HG02678 (cell line): ENCODE measurements around the gene CDK10.

Experiments used
- ATAC-seq: cut with Tn5 transposase; IDR thresholded peaks from one replicate; pipeline ENCODE4 v1.9.1; 2021; ENCODE audit warnings: mild to moderate bottlenecking, moderate library complexity; ENCODE audit not compliant: unreplicated experiment

CDK10 gene

GRCh38 chr16:89732142-89732917, 45.8 kb downstream of the CDK10 start:
- no peak for ATAC-seq

GRCh38 chr16:89732918-89733242, 46.4 kb downstream of the CDK10 start:
- no peak for ATAC-seq

GRCh38 chr16:89733322-89733721, 46.8 kb downstream of the CDK10 start:
- no peak for ATAC-seq

- no peak for ATAC-seq
Measured at GRCh38 chr16:89733792-89734191, 47.3 kb downstream of the CDK10 start.

DNA sequence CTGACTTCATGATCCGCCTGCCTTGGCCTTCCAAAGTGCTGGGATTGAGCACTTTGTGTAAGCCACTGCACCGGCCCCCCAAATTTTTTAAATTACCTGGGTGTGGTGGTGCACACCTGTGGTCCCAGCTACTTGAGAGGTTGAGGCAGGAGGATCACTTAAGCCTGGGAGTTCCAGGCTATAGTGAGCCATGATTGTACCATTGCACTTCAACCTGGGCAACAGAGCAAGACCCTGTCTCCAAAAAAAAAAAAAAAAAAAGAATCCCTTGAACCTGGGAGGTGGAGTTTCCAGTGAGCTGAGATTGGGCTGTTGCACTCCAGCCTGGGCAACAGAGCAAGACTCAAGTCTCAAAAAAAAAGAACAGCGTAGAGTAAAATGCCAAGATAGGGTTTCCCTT, 50.1 kb downstream of the CDK10 start:
- ATAC-seq = no peak

GRCh38 chr16:89737341-89738071, 51.0 kb downstream of the CDK10 start:
- no peak for ATAC-seq

DNA sequence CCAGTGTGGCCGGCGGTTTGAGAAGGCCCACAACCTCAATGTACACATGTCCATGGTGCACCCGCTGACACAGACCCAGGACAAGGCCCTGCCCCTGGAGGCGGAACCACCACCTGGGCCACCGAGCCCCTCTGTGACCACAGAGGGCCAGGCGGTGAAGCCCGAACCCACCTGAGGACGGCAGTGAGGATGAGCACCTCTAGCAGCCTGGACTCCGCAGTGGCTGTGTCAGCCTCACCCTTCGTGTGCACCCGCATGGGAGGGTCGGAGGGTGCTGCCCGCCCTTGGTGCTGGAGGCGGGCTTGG, 51.5 kb downstream of the CDK10 start:
- no peak for ATAC-seq

- no peak for ATAC-seq
Measured at GRCh38 chr16:89738538-89739317, 52.2 kb downstream of the CDK10 start.

- ATAC-seq = no peak
Measured at GRCh38 chr16:89739383-89739782, 52.9 kb downstream of the CDK10 start.

- ATAC-seq = no peak
Measured at GRCh38 chr16:89741342-89742014, 55.0 kb downstream of the CDK10 start.

- ATAC-seq = no peak
Measured at GRCh38 chr16:89742948-89743347, 56.5 kb downstream of the CDK10 start.

DNA sequence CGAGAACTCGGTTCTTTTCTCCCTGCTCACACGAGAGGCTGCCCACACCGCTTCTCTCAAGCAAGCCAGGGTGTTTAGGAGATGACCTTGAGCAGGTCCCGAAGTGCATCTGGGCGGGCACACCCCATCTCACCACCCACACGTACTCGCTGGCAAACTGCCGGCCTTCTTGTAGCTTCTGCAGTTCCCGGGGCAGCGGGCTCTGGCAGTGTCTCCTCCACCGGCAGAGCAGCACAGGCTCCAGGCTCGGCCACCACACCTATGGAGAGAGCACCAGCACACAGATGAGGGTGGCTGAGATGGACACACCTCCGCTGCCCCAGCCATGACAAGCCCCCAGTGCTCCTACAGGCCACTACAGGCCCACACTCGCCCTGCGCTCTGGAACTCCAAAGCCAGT, 58.3 kb downstream of the CDK10 start:
- ATAC-seq = no peak
